A549 treated with CORT108297 at 1 μM for 4 hours (cell line): ENCODE measurements around the gene CNIH4. TPM values are rescaled to one million over a fixed set of nuclear protein-coding genes. Genes with fewer than 3 reads are reported as not detected.

Source experiments
- total RNA-seq: library from RNA; stranded (reverse); fragments of 200-300 nt; extraction: Qiagen RNA extraction; gene quantifications from 5 replicates; pipeline ENCODE4 v1.2.3, GENCODE V29; 2022

CNIH4 gene
- total RNA-seq = 93.2 to 110 TPM (median 105 TPM) in 5 replicates

DNA sequence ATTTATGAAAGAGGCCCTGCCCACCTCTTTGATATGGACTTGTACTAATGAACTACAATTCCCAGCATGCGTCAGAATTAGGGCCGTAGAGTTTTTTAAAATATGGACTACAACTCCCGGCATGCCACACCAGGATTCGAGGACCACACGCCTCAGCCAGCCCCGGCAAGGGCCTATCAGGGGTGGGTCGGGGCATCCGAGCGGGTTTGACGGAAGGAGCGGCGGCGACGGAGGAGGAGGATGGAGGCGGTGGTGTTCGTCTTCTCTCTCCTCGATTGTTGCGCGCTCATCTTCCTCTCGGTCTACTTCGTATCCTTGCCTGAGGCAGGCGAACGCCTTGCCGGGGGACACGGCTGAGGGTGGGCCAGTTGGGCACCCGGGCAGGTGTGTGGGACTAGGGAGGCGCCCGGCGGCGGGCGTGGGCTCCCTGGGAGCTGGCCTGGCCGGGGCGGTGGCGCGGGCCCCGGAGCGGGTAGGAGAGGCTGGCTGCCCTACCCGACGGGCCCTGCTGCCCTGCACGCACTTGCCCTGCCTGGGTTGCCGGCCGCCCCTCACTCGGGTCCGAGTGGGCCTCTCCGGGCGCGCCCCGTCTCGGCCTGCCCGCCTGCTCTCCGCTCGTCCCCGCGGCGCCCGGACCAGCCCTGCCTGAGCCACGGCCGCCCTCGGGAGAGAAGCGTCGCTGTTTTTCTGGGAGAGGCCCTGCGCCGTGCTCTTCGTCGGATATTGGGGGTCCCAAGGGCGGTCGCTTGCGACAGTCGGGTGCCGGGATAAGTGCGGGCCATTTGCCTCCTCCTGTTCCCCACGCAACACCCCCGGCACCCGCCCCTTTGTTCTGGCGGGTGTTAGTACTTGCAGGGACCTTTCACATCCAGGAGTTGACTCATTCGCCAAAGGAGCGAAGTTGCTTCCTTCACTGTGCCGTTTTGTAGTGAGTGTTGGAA, at the start of gene CNIH4:
CNIH4 (plus strand) TSS at position 195 of the 941 bp plus-strand sequence; CDS start at position 241, 46 bp downstream.

DNA sequence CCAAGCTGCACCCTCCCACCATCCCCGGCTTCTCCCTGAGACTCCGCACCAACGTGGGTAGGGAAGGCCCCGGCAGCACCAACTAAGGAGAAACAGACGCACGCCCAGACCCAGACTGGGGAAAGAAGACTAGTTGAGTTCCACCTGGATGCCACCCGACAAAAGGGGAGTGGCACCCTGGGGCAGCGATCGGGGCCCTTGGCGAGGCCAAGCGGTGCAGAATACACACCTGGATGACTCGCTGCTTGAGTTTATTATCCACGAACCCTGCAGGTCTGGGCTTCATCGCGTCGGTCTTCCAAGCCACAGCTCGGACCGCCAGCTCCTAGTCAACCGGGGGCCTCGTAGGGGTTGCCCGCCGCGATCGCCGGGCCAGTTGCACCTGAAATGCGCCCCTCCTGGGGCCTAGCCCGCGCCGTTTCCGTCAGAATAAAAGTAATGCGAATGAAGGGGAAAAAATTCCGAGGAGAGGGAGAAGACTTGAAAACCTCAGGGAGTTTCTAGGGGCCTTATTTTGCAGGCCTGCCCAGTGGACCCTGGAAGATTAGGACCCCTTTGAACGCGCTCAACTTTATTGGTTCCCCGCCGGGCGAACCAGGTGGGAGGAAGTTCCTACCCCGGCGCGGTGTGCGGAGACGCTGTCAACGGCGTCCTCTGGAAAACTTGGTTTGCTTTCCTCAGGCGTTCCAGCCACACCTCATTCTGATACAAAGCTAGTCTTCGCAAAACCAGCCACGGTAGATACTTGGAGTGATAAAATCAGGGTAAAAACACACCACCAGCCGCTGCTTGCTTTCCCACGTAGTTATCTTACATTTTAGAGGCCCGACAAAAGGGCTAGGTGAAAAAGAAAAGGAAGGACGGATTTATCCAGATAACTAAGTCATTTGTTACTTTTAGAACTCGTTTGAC, 26.6 kb upstream of the CNIH4 start, which contains the start of gene NVL:
NVL (minus strand) TSS at position 331 of the 912 bp plus-strand sequence; CDS start at position 286, 45 bp downstream.

Other genes with a start within 250 kb of the CNIH4 start
- gene FBXO28, start 242.8 kb upstream of the CNIH4 start, total RNA-seq = 22.0 to 26.2 TPM (median 25.3 TPM) in 5 replicates
- gene DEGS1, start 173.6 kb upstream of the CNIH4 start, total RNA-seq = 126 to 145 TPM (median 135 TPM) in 5 replicates
- 19.0 to 24.5 TPM (median 19.7 TPM) in 5 replicates for gene NVL, start 26.7 kb upstream of the CNIH4 start, total RNA-seq
- gene WDR26, start 77.9 kb downstream of the CNIH4 start, total RNA-seq = 33.3 to 43.1 TPM (median 36.2 TPM) in 5 replicates